ENCODE measurements around the gene IL22RA2. TPM values are rescaled to one million over a fixed set of nuclear protein-coding genes. Genes with fewer than 3 reads are reported as not detected.

Gene IL22RA2
- total RNA-seq, 1 donor from 2014 or later: not detected

DNA sequence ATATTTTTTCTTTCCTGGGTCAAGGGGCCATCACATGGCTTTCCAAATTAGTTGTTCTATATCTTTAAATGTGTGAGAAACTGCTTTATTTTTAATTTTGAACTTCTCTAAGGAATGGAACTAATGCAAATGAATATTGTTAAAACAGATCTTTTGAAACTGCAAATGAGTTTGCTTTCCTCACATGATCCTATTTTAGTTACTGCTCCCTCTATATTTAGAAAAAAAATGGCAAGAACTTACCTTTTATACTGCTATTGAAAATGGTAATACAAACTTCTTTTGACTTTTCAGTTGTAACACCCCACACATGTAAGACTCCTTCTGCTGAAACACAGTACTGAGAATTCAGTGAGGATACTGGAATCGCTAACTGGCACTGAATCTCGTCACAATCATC, 29.8 kb upstream of the IL22RA2 start:
- peaks cover 79% of the 10 kb centered on the region for H3K36me3 ChIP-seq
- intact Hi-C loops (cut with DNase I): no loop called here
- H3K27me3 ChIP-seq (ENCODE audit: low read depth): no peaks in the 10 kb centered on the region
- ATAC-seq (no peak), DNase-seq (no peak)
- TF ChIP-seq CTCF (IDR thresholded peaks at IDR 0.05): no peak
- H3K9me3 ChIP-seq: no peaks in the 10 kb centered on the region
- H3K4me3 ChIP-seq: no peak overlapping the region
- H3K4me1 ChIP-seq: peaks cover 34% of the 10 kb centered on the region
- no peak overlapping the region for H3K27ac ChIP-seq

DNA sequence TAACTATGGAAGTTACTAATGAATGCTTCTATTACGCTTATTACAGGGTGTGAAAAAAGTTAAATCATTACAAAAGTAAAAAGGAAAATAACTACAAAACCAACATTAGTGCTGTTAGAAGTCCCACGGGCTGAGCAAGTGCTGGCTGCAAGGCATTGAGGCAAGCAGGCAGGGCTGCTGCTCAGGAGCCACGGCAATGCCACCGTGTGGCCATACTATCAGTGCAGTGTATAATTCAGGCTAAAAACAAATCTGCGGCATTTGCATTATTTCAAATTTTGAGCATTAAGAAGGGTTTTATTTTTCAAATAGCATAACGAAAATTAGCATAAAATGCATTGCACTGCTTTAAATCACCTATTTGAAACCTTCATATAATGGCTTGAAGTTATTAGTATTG, 28.6 kb upstream of the IL22RA2 start:
- Histone ChIP-seq H3K4me3 (no peak overlapping the region), H3K27ac (no peak overlapping the region), H3K9me3 (no peaks in the 10 kb centered on the region), H3K27me3 (ENCODE audit: low read depth) (no peaks in the 10 kb centered on the region), H3K36me3 (peaks cover 87% of the 10 kb centered on the region), H3K4me1 (peaks cover 24% of the 10 kb centered on the region)
- peak; percentile 36 for TF ChIP-seq CTCF (IDR thresholded peaks at IDR 0.05)
- ATAC-seq: no peak
- intact Hi-C loops (cut with DNase I): no loop called here
- DNase-seq: no peak

- Histone ChIP-seq H3K27me3 (ENCODE audit: low read depth) (no peaks in the 10 kb centered on the region), H3K4me3 (no peak overlapping the region), H3K36me3 (peaks cover 91% of the 10 kb centered on the region), H3K4me1 (peaks cover 14% of the 10 kb centered on the region), H3K27ac (no peak overlapping the region), H3K9me3 (no peaks in the 10 kb centered on the region)
- DNase-seq (no peak), ATAC-seq (no peak)
- TF ChIP-seq CTCF (IDR thresholded peaks at IDR 0.05): no peak
- intact Hi-C loops (cut with DNase I): no loop called here
Observed at GRCh38 chr6:137201006-137201405, 27.6 kb upstream of the IL22RA2 start.

DNA sequence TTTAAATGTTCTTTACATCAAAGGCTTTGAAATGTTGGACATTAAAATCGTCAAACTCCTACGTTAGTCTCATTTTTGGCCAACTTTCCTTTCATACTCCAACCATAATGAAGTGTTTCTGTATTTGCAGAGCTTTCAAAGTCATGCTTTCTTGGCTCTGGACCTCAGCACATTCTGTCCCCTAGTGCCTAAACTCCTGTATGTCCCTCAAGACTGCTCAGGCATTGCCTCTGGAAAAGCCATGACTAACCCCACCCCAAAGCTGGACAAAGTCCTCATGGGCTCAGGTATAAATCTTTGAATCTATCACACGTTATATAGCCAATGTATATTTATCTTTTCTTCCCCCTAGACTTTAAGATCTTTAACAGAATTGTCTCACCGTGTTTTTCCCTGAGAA, 26.8 kb upstream of the IL22RA2 start:
- no peak for DNase-seq
- H3K27ac ChIP-seq: no peak overlapping the region
- TF ChIP-seq CTCF (IDR thresholded peaks at IDR 0.05): no peak
- H3K36me3 ChIP-seq: peaks cover 84% of the 10 kb centered on the region
- H3K4me1 ChIP-seq: peaks cover 9% of the 10 kb centered on the region
- intact Hi-C loops (cut with DNase I): no loop called here
- H3K27me3 ChIP-seq (ENCODE audit: low read depth): no peaks in the 10 kb centered on the region
- H3K4me3 ChIP-seq: no peak overlapping the region
- peak; percentile 54 to 76 for ATAC-seq
- H3K9me3 ChIP-seq: no peaks in the 10 kb centered on the region

GRCh38 chr6:137197684-137198645, 24.5 kb upstream of the IL22RA2 start:
- H3K27me3 ChIP-seq (ENCODE audit: low read depth): no peaks in the 10 kb centered on the region
- peaks cover 9% of the 10 kb centered on the region for H3K4me1 ChIP-seq
- DNase-seq (no peak), ATAC-seq (peak in 1 of 2 donors; percentile 41)
- no peak for TF ChIP-seq CTCF (IDR thresholded peaks at IDR 0.05)
- H3K27ac ChIP-seq: no peak overlapping the region
- peaks cover 61% of the 10 kb centered on the region for H3K36me3 ChIP-seq
- H3K4me3 ChIP-seq: no peak overlapping the region
- intact Hi-C loops (cut with DNase I): no loop called here
- H3K9me3 ChIP-seq: no peaks in the 10 kb centered on the region
